GM12878 (cell line): ENCODE measurements around the gene SPATA3. TPM values are rescaled to one million over a fixed set of nuclear protein-coding genes. Genes with fewer than 3 reads are reported as not detected.

ENCODE experiments used
- BCL11A ChIP-seq: IDR thresholded peaks from 2 replicates; pipeline ENCODE4 v1.6.1; 2011; ENCODE audit warnings: low read depth, low read length
- EGR1 ChIP-seq, 2 experiments: IDR thresholded peaks; 1 replicate in 1 of 2; 2 replicates in 1 of 2; pipeline ENCODE4 v1.6.1; 2011 to 2012; ENCODE audit warnings: low read depth in 2 of 2, low read length in 2 of 2, borderline replicate concordance in 1 of 2, mild to moderate bottlenecking in 1 of 2, moderate library complexity in 1 of 2
- HDGF ChIP-seq: fragments of 450-650 bp; IDR thresholded peaks from 2 replicates; pipeline ENCODE4 v1.6.1; 2016; ENCODE audit warnings: antibody characterized with exemption
- JUND ChIP-seq: IDR thresholded peaks from 2 replicates; pipeline ENCODE4 v1.6.1; 2012; ENCODE audit warnings: low read depth, mild to moderate bottlenecking, low read length, improper control_type of control experiment, moderate library complexity
- MEF2B ChIP-seq: fragments of 450-650 bp; IDR thresholded peaks from 2 replicates; pipeline ENCODE4 v1.6.1; 2018; ENCODE audit warnings: mild to moderate bottlenecking, moderate library complexity; ENCODE audit not compliant: partially characterized antibody, poor library complexity, severe bottlenecking
- MTA2 ChIP-seq: fragments of 450-650 bp; IDR thresholded peaks from 2 replicates; pipeline ENCODE4 v1.6.1; 2016; ENCODE audit warnings: low read depth, mild to moderate bottlenecking, moderate library complexity
- MTA3 ChIP-seq: IDR thresholded peaks from 2 replicates; pipeline ENCODE4 v1.6.1; 2012; ENCODE audit warnings: low read length, inconsistent platforms, borderline replicate concordance
- MXI1 ChIP-seq: fragments of 150-350 bp; IDR thresholded peaks from 2 replicates; pipeline ENCODE4 v1.6.1; 2011; ENCODE audit warnings: low read depth, mild to moderate bottlenecking, inconsistent platforms, low read length, improper control_type of control experiment
- NFIC ChIP-seq: IDR thresholded peaks from 2 replicates; pipeline ENCODE4 v1.6.1; 2012; ENCODE audit warnings: low read depth, mild to moderate bottlenecking, inconsistent platforms, low read length, moderate library complexity
- NR2F1 ChIP-seq: fragments of 450-650 bp; conservative IDR thresholded peaks from 2 replicates; pipeline ENCODE4 v1.6.1; 2017; ENCODE audit warnings: mild to moderate bottlenecking
- PAX5 ChIP-seq: IDR thresholded peaks from 2 replicates; pipeline ENCODE4 v1.6.1; 2011; ENCODE audit warnings: low read depth, low read length, borderline replicate concordance
- RAD51 ChIP-seq: fragments of 450-650 bp; IDR thresholded peaks from 2 replicates; pipeline ENCODE4 v1.6.1; 2016; ENCODE audit warnings: moderate library complexity, mild to moderate bottlenecking, inconsistent platforms
- RELB ChIP-seq: fragments of 450-650 bp; IDR thresholded peaks from 2 replicates; pipeline ENCODE4 v1.6.1; 2017; ENCODE audit warnings: low read depth, mild to moderate bottlenecking, moderate library complexity
- SP1 ChIP-seq: IDR thresholded peaks from one replicate; pipeline ENCODE4 v1.6.1; 2011; ENCODE audit warnings: low read depth, low read length
- ZNF622 ChIP-seq: fragments of 450-650 bp; IDR thresholded peaks from 2 replicates; pipeline ENCODE4 v1.6.1; 2017; ENCODE audit warnings: mild to moderate bottlenecking, inconsistent platforms
- polyA plus RNA-seq, 11 experiments: library from polyadenylated mRNA; depleted of rRNA in 4 of 11; unstranded in 6 of 11; stranded (reverse) in 5 of 11; fragments of >200 nt; fragmentation: Nextera tagmentation in 4 of 11; fragmentation: Illumina TruSeq in 1 of 11; extraction: Ambion mirVana in 4 of 11; extraction: Trizol in 1 of 11; gene quantifications; 1 replicate in 1 of 11; 2 replicates in 10 of 11; pipeline versions ENCODE4 v1.2.1 to v1.2.3, GENCODE V29; 2011 to 2016; ENCODE audit warnings: inconsistent platforms in 2 of 11, missing spikeins in 2 of 11, low read depth in 1 of 11
- total RNA-seq, 4 experiments: library from RNA; depleted of rRNA in 3 of 4; stranded (reverse); fragments of >200 nt in 3 of 4; fragmentation: Illumina TruSeq in 1 of 4; extraction: Trizol in 1 of 4; gene quantifications; 2 replicates each; pipeline versions ENCODE4 v1.2.1 to v1.2.3, GENCODE V29; 2013 to 2021
- TF ChIP-seq, protein P1 (sequence below): fragments of 450-650 bp; IDR thresholded peaks from 2 replicates; pipeline ENCODE4 v1.6.1; 2017; ENCODE audit warnings: mild to moderate bottlenecking, moderate library complexity
- TF ChIP-seq, protein P2 (sequence below): IDR thresholded peaks from 2 replicates; pipeline ENCODE4 v1.6.1; 2012; ENCODE audit warnings: low read length, inconsistent platforms
- TF ChIP-seq, protein P3 (sequence below): fragments of 450-650 bp; IDR thresholded peaks from 2 replicates; pipeline ENCODE4 v1.6.1; 2018; ENCODE audit warnings: borderline replicate concordance, mild to moderate bottlenecking; ENCODE audit not compliant: partially characterized antibody

The SPATA3 gene
- total and polyA plus RNA-seq, 10 of the 15 experiments (the other 5 are each of a cell fraction or from before 2014, with no cell fraction given) = not detected

DNA sequence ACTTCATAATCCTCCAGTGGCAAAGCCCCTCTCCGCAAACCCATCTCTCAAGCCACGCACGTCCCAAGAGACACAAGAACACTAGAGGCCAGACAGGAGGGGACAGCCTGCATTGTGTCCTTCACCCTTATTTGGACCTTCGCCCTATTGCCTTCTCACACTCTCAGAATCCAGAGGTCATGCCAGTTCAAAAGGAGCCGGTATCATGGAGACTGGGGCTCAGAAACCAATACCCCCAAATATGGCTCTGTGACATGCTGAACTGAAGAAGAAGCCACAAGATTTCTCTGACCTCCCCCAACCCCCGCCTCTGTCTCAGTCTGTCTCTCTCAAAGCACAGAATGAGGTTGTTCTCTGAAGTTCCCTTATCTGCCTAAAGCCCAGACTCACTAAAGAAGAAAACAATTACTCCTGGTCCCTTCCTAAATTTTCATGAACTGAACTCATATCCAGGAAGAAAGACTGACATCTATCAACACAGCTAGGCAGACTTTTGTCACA is 19.2 kb upstream of the SPATA3 start (continued):
- TF ChIP-seq, protein P1, sequence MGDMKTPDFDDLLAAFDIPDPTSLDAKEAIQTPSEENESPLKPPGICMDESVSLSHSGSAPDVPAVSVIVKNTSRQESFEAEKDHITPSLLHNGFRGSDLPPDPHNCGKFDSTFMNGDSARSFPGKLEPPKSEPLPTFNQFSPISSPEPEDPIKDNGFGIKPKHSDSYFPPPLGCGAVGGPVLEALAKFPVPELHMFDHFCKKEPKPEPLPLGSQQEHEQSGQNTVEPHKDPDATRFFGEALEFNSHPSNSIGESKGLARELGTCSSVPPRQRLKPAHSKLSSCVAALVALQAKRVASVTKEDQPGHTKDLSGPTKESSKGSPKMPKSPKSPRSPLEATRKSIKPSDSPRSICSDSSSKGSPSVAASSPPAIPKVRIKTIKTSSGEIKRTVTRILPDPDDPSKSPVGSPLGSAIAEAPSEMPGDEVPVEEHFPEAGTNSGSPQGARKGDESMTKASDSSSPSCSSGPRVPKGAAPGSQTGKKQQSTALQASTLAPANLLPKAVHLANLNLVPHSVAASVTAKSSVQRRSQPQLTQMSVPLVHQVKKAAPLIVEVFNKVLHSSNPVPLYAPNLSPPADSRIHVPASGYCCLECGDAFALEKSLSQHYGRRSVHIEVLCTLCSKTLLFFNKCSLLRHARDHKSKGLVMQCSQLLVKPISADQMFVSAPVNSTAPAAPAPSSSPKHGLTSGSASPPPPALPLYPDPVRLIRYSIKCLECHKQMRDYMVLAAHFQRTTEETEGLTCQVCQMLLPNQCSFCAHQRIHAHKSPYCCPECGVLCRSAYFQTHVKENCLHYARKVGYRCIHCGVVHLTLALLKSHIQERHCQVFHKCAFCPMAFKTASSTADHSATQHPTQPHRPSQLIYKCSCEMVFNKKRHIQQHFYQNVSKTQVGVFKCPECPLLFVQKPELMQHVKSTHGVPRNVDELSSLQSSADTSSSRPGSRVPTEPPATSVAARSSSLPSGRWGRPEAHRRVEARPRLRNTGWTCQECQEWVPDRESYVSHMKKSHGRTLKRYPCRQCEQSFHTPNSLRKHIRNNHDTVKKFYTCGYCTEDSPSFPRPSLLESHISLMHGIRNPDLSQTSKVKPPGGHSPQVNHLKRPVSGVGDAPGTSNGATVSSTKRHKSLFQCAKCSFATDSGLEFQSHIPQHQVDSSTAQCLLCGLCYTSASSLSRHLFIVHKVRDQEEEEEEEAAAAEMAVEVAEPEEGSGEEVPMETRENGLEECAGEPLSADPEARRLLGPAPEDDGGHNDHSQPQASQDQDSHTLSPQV = 0 out of 2 replicates have a peak, but pooled peaks have one; percentile 44
- TF ChIP-seq MEF2B (peak; percentile 94), RELB (no peak; the same call in 1 of the 2 replicates), JUND (no peak), SP1 (peak; percentile 10), PAX5 (peak; percentile 54; the same call in 1 of the 2 replicates), NR2F1 (peak; percentile 86), RAD51 (no peak), MTA3 (no peak), MXI1 (no peak), BCL11A (0 out of 2 replicates have a peak, but pooled peaks have one; percentile 39), HDGF (0 out of 2 replicates have a peak, but pooled peaks have one; percentile 3), EGR1 (IDR thresholded peaks at IDR 0.05; ENCODE audit: borderline replicate concordance in 1 of 2, low read depth in 2 of 2, low read length in 2 of 2) (no peak), MTA2 (peak; percentile 58), NFIC (0 out of 2 replicates have a peak, but pooled peaks have one; percentile 24), ZNF622 (no peak)
- TF ChIP-seq, protein P2, sequence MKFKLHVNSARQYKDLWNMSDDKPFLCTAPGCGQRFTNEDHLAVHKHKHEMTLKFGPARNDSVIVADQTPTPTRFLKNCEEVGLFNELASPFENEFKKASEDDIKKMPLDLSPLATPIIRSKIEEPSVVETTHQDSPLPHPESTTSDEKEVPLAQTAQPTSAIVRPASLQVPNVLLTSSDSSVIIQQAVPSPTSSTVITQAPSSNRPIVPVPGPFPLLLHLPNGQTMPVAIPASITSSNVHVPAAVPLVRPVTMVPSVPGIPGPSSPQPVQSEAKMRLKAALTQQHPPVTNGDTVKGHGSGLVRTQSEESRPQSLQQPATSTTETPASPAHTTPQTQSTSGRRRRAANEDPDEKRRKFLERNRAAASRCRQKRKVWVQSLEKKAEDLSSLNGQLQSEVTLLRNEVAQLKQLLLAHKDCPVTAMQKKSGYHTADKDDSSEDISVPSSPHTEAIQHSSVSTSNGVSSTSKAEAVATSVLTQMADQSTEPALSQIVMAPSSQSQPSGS = peak; percentile 60; the same call in 1 of the 2 replicates
- TF ChIP-seq, protein P3, sequence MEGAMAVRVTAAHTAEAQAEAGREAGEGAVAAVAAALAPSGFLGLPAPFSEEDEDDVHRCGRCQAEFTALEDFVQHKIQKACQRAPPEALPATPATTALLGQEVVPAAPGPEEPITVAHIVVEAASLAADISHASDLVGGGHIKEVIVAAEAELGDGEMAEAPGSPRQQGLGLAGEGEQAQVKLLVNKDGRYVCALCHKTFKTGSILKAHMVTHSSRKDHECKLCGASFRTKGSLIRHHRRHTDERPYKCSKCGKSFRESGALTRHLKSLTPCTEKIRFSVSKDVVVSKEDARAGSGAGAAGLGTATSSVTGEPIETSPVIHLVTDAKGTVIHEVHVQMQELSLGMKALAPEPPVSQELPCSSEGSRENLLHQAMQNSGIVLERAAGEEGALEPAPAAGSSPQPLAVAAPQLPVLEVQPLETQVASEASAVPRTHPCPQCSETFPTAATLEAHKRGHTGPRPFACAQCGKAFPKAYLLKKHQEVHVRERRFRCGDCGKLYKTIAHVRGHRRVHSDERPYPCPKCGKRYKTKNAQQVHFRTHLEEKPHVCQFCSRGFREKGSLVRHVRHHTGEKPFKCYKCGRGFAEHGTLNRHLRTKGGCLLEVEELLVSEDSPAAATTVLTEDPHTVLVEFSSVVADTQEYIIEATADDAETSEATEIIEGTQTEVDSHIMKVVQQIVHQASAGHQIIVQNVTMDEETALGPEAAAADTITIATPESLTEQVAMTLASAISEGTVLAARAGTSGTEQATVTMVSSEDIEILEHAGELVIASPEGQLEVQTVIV = no peak
